WI38 (cell line): Measurements from ENCODE around the gene RNF167.

Experiments used
- H3K4me3 ChIP-seq: 2 replicates; pipeline ENCODE4 v1.5.1; 2011; ENCODE audit warnings: low read depth, mild to moderate bottlenecking, control low read depth, low read length
- TF ChIP-seq, protein P1 (sequence below): IDR thresholded peaks from 2 replicates; pipeline ENCODE4 v1.5.1; 2012; ENCODE audit warnings: low read depth, mild to moderate bottlenecking, control low read depth, low read length

The RNF167 gene

DNA sequence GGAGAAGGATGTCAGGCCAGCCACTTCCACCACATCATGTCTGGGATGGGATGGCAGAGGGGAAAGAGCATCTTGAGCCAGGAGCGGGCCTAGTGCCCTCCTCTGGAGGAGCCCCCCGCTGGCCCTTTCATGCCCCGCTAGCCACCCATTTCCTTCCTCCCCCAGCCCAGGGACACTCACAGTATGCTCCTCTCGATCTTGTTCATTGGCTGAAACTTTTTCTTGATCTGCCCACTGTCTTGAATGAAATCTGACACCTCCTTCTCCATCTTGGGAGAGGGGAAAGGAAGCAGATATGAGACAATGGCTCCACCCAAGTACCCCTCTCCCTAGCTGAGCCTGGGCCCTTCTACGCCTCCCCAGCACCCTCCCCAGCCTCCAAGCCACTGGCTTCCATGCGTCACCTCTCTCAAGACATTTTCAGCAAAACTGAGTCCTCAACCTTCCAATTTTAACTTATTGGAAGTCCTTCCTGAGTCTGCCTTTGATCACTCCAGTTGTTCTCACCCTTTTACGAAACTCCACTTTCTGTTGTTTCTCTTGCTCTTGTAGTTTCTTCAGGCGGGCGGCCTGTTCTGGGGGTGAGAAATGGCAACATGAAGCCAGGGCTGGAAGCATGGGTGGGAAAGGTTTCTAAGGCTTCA is 20.3 kb downstream of the RNF167 start:
- no peak overlapping the region for H3K4me3 ChIP-seq
- TF ChIP-seq, protein P1, sequence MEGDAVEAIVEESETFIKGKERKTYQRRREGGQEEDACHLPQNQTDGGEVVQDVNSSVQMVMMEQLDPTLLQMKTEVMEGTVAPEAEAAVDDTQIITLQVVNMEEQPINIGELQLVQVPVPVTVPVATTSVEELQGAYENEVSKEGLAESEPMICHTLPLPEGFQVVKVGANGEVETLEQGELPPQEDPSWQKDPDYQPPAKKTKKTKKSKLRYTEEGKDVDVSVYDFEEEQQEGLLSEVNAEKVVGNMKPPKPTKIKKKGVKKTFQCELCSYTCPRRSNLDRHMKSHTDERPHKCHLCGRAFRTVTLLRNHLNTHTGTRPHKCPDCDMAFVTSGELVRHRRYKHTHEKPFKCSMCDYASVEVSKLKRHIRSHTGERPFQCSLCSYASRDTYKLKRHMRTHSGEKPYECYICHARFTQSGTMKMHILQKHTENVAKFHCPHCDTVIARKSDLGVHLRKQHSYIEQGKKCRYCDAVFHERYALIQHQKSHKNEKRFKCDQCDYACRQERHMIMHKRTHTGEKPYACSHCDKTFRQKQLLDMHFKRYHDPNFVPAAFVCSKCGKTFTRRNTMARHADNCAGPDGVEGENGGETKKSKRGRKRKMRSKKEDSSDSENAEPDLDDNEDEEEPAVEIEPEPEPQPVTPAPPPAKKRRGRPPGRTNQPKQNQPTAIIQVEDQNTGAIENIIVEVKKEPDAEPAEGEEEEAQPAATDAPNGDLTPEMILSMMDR: no peak

DNA sequence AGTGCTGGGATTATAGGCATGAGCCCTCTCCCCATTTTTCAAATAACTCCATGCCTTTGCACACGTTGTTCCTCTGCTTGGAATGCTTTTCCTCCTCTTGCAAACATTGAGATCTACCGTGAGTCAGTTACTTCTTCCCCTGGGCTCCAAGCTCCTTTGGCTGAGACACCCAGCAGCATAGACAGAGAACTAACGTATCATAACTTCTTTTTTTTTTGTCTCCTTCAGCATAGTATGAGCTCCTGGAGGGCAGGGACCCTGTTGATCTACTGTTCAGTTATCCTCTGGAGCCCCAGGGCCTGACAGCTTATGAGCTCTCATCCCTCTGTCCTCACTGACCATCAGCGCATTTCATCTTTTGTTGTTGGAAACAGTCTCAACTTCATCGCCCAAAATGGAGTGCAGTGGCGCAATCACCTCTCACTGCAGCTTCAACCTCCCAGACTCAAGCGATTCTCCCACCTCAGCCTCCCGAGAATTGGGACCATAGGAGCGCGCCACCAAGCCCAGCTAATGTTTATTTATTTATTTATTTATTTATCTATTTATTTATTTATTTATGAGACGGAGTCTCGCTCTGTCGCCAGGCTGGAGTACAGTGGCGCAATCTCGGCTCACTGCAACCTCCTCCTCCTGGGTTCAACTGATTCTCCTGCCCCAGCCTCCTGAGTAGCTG is 25.4 kb downstream of the RNF167 start:
- TF ChIP-seq, protein P1: no peak
- H3K4me3 ChIP-seq: no peak overlapping the region

DNA sequence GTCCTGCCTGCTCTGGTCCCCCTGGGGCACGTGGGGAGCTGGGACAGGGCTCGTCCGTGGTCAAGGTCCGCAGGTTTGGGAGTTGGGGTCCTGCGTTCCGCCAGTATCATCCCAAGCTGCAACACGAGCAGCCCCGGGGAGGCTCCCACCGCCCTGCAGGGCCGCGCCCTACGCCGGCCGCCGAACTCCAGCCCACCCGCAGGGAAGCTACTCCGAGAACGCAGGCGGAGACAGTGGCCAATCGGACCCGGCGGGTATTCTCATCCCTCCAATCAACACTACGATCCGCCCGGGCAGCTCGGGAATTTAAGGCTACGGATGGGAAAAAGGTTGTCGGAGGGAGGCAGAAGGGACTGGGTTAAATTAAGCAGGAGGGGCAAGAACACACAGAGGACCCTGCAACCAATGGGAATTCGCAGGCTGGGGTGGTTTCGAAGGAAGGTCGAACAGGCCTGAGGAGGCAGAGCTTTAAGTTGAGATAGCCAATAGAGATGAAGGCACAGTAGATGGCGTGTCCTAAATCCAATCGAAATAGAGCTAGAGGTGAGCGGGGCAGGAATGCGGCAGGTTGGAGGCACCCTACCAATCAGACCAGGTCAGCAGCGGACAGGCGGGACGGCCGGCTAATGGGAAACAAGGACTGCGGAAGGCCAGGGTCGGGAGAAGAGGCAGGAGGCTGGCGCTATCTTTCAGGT is 26.9 kb downstream of the RNF167 start:
- H3K4me3 ChIP-seq: peak overlapping the region; percentile 78
- TF ChIP-seq, protein P1: no peak

DNA sequence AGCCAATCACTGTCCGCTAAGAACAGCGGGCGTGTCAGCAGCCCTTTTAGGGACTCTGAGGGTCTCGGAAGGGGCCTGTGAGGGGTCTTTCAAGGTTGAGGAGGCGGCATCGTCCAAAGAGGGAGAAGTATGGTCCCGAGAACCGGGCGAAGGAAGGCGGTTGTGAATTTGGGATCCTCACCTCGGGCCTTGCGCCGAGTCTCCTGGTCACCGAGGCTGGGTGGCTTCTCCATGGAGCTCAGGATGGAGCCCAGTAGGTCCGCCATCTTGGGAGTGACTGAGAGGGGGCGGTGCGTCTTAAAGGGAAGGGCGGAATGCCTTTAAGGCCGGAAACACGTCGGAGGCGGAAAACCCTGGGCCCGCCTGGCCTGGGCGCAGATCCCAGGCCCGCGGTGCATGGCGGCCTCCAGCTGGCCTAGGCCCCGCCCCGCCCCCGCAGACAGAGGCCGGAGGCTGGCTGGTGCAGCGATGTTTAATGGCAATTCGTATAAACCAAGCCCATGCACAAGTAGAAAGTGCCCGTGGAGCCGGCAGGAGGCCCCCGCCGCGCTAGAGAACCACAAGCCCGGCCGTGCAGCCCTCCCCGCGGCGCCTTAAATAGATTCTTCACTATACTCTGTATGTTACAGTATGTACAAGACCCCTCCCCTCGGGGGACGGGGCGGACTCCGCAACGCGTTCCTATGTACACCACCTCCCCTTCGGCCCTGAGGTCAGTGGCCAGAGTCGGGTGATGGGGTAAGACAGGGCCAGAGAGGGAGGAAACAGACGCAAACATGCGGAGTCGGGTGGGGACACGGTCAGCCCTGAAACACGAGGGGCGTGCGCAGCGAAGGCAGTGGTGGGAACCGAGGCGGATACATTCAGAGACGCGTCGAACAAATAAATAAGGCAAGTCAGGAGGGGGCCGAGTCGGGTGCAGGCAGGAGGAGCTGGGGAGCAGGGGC is 27.7 kb downstream of the RNF167 start, which contains the start of gene SPAG7:
Gene SPAG7, minus strand, starts transcription at position 279 of the 947 bp plus-strand sequence. Its CDS starts 13 bp downstream, at position 266.
- TF ChIP-seq, protein P1: no peak
- H3K4me3 ChIP-seq: peak within 1 kb of the TSS; percentile 78

DNA sequence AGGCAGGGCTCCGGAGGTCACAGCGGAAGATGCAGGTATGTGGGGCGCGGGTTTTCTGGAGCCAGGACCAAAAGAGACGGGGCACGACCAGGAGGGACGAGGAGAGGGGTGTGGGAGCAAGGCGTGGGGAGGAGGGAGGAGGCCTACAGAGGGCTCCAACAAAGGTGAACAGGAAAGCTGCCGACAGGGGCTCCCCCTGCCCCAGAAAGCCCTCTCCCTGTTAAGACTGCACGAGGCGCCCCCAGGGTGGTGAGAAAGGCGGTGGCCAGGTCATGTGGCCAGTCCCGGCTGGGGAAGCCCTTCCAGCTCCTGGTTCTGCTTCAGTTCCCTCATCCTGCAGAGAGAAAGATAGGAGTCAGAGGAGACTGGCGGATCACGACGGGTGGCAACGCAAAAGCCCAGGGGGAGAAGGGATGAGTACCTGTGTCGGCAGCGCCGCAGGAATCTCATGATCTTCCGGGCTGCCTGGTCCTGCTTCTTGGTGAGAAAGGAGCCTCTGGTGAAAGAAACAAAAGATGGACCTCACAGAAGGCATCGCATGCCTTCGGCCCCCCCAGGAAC is 28.5 kb downstream of the RNF167 start:
- peak overlapping the region; percentile 78 for H3K4me3 ChIP-seq
- TF ChIP-seq, protein P1: no peak

DNA sequence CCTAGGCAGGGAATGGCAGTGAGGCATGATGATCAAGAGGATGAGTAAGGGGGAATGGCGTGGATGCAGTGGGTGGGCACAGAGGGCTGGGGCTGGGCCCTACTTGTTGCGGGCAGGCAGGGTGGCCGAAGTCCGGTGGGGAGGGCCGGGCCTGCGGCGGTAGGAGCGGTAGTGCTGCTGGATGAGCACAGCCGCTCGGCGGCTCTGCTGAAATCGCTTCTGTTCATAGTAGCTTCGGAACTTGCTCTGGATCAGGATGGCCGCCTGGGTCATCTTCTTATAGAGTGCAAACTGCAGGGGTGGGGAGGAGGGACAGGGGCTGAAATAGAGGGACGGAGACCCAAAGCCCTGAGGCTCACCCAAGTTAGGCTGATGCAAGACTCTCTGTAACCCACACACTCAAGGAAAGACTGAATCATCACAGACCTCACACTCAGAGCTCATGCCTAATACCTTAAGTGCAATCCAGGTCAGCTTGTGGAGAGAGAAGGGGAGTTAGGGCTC is 29.0 kb downstream of the RNF167 start:
- TF ChIP-seq, protein P1: no peak
- H3K4me3 ChIP-seq: peak overlapping the region; percentile 78
